Measurements from ENCODE around the gene MYL9.

MYL9 gene

DNA sequence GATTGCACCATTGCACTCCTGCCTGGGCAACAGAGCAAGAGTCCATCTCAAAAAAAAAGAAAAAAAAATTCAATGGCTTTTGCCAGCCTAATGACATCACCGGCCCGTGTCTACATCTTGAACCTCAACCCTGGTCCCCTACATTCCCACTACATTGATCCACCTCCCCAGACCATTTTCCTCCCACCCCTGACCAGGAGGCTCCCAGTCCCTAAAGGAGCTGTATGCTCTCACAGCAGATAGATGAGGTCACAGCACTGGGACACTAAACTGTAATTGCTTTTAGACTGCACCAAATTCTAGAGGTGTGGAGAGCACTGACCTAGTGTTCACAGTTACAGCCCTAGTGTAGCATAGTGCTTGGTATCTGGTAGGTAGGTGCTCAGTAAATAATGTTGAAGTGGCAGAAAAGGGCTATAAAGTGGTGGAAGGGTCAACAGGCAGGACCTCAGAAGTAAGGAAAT, 42.7 kb downstream of the MYL9 start:
- DNase-seq (ENCODE audit: low read depth): no peak
- H3K4me3 ChIP-seq (ENCODE audit: control insufficient read depth, low read depth, low read length): no peak overlapping the region
- TF ChIP-seq, protein P1, sequence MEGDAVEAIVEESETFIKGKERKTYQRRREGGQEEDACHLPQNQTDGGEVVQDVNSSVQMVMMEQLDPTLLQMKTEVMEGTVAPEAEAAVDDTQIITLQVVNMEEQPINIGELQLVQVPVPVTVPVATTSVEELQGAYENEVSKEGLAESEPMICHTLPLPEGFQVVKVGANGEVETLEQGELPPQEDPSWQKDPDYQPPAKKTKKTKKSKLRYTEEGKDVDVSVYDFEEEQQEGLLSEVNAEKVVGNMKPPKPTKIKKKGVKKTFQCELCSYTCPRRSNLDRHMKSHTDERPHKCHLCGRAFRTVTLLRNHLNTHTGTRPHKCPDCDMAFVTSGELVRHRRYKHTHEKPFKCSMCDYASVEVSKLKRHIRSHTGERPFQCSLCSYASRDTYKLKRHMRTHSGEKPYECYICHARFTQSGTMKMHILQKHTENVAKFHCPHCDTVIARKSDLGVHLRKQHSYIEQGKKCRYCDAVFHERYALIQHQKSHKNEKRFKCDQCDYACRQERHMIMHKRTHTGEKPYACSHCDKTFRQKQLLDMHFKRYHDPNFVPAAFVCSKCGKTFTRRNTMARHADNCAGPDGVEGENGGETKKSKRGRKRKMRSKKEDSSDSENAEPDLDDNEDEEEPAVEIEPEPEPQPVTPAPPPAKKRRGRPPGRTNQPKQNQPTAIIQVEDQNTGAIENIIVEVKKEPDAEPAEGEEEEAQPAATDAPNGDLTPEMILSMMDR (IDR thresholded peaks at IDR 0.05; ENCODE audit: control insufficient read depth, insufficient read depth, low read depth, low read length, missing control alignments): no peak

DNA sequence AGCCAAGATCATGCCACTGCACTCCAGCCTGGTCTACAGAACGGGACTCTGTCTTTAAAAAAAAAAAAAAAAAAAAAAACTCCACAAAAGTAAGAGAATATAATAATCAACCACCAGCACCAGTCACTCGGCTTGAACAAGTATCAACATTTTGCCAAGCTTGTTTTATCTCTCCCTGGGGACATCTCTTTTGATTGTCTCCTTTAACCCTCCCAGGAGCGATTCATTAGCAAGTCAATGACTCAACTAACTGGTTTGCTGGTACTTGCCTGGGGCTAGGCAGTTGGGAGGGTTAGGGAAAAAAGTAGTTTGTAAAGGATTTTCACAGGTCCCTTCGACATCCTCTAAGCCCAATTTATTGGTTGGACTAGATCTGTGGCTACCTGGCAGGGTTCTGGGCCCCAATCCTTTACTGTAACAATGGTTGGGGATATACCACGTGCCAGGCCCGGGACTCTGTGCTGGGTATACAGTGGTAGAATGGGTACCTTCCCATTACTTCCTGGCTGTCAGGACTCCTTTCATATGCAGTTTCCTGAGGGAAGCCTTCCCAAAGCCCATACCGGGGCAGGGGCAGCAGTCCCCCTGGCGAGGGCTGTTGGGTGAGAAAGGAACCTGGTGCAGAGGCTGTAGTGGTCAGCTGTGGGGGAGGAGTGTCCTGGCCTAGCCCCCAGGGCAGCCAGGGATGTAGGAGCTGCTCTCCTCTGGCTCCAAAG, 44.2 kb downstream of the MYL9 start:
- H3K4me3 ChIP-seq (ENCODE audit: control insufficient read depth, low read depth, low read length): no peak overlapping the region
- peak; percentile 76 for DNase-seq (ENCODE audit: low read depth)
- TF ChIP-seq, protein P1 (IDR thresholded peaks at IDR 0.05; ENCODE audit: control insufficient read depth, insufficient read depth, low read depth, low read length, missing control alignments): no peak

DNA sequence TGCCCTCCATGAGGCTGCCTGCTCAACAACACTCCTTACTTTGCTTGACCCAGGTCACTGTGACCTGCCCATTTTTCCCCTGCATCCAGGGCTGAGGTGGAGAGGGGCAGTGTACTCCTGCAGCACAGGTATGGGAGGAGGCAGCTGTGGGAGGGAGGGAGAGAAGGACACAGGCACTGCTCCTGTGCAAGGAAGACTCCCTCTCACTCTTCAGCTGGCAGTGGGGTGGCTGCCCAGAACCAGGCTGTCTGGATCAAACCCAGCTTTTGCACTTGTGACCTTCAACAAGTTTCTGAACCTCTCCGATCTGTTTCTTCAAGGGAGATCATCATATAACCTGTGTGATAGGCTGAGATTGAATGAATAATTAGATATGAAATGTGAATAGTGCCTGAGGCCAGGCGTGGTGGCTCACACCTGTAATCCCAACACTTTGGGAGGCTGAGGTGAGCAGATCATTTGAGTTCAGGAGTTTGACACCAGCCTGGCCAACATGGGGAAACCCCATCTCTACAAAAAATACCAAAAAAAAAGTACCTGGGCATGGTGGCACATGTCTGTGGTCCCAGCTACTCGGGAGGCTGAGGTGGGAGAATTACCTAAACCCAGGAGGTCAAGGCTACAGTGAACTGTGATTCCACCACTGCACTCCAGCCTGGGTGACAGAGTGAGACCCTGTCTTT, 46.2 kb downstream of the MYL9 start:
- TF ChIP-seq, protein P1 (IDR thresholded peaks at IDR 0.05; ENCODE audit: control insufficient read depth, insufficient read depth, low read depth, low read length, missing control alignments): no peak
- H3K4me3 ChIP-seq (ENCODE audit: control insufficient read depth, low read depth, low read length): no peak overlapping the region
- no peak for DNase-seq (ENCODE audit: low read depth)

DNA sequence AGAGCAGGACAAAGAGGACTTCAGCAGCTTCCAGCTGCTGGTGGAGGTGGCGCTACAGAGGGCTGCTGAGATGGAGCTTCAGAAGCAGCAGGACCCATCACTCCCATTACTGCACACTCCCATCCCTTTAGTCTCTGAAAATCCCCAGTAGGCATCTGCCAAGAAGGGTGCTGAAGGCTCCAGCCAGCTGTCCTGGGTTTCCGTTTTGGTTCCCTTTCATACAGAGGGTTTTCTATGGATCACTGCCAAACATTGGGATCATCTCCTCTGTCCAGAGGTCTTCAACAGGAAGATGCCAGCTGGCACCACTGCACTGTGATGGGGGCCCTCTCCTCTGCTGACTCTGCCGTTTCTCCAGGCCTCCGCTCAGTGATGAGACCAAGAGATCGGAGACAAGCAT, 50.0 kb downstream of the MYL9 start:
- H3K4me3 ChIP-seq (ENCODE audit: control insufficient read depth, low read depth, low read length): no peak overlapping the region
- DNase-seq (ENCODE audit: low read depth): no peak
- TF ChIP-seq, protein P1 (IDR thresholded peaks at IDR 0.05; ENCODE audit: control insufficient read depth, insufficient read depth, low read depth, low read length, missing control alignments): no peak

DNA sequence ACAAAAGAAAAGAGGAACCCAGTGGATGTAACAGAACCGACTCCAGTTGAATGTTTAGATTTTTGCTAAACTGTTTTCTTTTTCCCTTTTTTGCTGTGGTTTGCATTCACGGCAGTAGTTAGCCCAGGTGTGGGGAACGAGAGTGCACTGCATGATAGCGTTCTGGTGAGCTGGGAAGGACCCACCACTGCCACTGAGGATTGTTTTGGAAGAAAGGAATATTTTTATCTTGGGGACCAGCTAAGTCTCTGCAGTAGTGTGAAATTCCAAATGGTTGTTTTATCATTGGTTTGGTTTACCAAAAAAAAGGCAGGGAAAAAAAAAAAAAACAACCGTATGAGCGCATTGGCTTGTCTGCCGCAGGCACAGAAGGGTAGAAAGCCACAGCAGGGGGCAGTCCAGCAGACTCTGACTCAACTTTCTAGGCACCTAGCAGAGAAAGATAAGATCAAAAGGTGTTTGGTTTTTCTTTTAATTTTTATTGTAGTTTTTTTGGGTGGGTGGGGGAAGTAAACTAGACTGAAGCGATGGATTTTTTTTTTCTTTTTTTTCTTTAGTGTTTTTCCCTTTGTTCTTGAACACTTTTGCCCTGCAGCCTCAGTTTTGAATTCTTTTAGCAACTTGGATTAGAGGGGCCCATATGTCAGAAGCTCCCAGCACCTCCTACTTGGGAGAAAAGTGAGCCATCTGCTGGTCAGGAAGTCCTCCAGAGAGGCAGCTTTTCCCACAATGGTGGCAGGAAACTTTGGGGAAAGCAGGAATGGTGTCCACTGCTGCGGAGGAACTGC, 50.7 kb downstream of the MYL9 start:
- no peak overlapping the region for H3K4me3 ChIP-seq (ENCODE audit: control insufficient read depth, low read depth, low read length)
- DNase-seq (ENCODE audit: low read depth): no peak
- TF ChIP-seq, protein P1 (IDR thresholded peaks at IDR 0.05; ENCODE audit: control insufficient read depth, insufficient read depth, low read depth, low read length, missing control alignments): peak; percentile 75

DNA sequence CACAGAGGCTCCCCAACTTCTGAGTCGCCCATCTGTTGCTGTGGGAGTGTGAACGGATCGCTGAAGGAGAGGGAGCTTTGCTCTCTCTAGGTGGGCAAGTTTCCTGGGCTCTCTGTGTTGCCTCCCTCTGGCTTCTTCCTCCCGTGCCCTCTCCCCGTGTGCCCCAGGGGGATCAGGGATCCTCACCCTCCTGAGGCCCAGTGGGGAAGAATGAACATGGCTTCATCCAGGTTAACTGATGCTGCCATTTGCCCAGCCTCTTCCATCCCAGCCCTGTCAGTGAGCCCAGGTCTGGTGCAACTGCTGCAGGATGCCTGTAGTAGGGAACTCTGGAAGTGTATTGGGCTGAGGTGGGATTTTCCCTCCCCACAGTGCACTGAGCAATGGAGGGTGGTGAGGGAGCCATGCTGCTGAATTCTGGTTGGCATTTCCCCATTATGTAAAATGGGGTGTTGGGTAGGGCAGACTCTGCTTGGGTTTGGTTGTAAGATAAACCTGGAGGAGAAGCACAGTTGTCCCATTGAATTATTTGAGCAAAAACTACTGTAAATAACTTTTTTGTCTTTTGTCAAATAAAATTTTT, 52.1 kb downstream of the MYL9 start:
- no peak for DNase-seq (ENCODE audit: low read depth)
- TF ChIP-seq, protein P1 (IDR thresholded peaks at IDR 0.05; ENCODE audit: control insufficient read depth, insufficient read depth, low read depth, low read length, missing control alignments): no peak

More for the DNA sequence above, 52.1 kb downstream of the MYL9 start:
- no peak overlapping the region for H3K4me3 ChIP-seq (ENCODE audit: control insufficient read depth, low read depth, low read length)
